GM18868 (cell line): ENCODE data around the gene ITPR2.
"Not testable (repeated sequence)": the region's sequence is repeated elsewhere in the genome, so short reads cannot be mapped to it uniquely, and the experiment has no call there.

ENCODE experiments used
- ATAC-seq: cut with Tn5 transposase; IDR thresholded peaks from one replicate; pipeline ENCODE4 v1.9.1; 2021; ENCODE audit warnings: mild to moderate bottlenecking, moderate library complexity; ENCODE audit not compliant: unreplicated experiment

Gene ITPR2

GRCh38 chr12:26331136-26331535, 501.9 kb downstream of the ITPR2 start:
- ATAC-seq = no peak

DNA sequence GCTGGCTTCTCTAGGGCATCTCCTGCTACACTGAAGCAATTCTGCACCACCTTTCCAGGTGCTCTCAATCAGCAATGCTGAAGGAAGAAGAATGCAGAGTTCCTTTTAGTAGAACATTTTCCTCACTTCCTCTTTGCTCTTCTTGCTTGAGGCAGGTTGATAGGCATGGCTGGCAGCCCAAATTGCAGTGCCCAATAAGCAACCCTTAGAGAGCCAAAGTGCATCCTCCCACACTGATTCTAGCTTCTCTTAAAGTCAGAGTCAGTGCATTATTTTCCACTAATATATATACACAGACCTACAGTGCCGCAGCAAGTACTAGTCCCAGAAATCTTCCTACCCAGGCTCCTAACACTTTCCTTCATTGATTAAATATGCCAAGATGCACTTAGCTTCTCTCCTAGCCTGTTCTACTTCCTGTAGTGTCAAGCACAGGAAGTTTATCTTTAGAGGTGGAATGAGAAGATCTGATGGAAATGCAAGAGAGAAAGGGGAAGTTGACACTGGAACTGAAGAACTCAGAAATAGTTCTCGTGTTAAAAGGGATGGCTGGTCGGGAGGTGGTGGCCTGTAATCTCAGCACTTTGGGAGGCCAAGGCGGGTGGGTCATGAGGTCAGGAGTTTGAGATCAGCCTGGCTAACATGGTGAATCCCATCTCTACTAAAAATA, 504.9 kb downstream of the ITPR2 start:
- ATAC-seq = peak; percentile 75

- no peak for ATAC-seq
These were observed 509.3 kb downstream of the ITPR2 start for GRCh38 chr12:26323673-26324072.

GRCh38 chr12:26319511-26319910, 513.5 kb downstream of the ITPR2 start:
- ATAC-seq = no peak

DNA sequence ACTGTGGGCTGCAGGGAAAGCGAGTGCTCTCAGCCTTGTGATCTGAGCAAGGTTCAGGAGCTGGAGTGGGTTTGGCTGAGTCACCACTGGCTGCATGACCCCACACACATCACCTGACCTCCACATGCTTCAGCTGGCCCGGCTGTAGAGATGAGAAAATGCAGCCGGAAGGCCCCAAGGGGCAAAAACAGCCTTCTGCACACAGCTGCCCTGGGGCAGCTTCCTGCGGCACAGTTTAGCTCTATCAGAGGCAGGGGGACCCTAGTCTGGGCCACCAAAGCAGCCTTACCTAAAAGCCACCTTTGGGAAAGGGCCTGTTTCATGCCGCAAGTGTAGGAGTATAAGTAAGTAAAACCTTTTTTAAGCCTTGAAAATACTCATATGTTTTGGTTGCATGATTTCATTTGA, 514.3 kb downstream of the ITPR2 start:
- ATAC-seq = peak; percentile 81

DNA sequence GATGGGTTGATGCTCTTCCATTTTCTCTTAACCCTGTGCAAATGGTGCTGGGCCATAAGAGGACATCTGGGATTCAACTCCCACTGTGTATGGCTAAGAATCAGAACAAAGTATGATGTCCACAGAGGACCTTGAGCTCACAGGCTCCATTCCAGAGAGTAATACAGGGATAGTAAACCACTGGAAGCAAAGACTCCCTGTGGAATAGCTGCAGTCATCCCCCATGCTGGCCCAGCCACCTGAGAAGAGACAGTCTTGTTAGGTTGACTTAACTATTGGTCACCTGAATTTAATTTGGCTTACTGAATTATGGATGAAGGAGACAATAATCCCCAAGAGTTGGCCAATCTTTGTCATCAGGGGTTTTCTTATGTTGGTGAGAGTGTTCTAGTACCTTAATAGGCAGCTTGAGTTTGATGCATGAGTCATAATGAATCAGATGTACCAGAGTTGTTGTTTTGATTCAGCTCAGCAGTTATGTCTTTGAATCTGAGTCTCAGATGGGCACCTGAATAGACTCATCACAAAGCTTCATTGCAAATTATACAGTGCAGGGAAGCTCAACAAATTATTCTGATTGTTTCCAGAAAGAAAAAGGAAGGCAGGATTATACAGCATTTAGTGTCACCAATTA, 514.9 kb downstream of the ITPR2 start:
- ATAC-seq = peak; percentile 75

- ATAC-seq = not testable (repeated sequence)
These were observed 518.9 kb downstream of the ITPR2 start for GRCh38 chr12:26314103-26314502.

GRCh38 chr12:26310489-26310888, 522.5 kb downstream of the ITPR2 start:
- not testable (repeated sequence) for ATAC-seq

DNA sequence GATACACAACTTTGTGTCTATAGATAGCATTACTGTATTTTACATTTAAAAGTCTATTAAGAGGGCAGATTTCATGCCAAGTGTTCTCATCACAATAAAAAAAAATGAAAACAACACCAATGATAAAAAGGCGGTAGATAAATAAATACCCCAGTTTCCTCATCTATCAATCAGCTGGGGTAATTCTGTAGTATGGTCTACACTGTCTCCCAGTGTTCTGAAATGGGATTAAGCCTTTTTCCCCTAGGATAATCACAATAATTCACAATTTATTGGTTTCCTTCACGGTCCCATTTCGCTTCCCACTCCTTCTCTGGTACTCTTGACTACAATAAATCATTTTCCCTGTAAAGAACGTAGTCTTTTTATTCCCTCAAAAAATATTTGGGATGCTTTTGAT, 523.4 kb downstream of the ITPR2 start:
- no peak for ATAC-seq

DNA sequence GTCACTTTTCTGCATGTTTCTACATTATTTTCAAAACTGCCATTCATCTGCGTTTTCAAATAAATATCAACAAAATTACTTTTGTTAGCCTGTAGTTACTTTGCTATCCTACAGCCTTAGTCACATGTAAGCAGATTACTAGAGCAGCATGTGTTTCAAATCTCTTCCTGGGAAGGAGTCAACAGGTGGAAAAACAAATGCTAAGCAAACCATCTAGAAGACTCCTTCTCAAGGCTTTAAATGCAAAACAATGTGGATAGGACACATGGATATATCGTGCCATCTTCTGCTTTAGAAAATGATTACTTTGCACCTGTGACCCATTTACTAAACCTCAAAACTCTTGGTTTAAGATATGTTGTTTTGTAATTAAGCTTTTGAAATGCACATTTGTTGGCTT, 528.7 kb downstream of the ITPR2 start:
- no peak for ATAC-seq

DNA sequence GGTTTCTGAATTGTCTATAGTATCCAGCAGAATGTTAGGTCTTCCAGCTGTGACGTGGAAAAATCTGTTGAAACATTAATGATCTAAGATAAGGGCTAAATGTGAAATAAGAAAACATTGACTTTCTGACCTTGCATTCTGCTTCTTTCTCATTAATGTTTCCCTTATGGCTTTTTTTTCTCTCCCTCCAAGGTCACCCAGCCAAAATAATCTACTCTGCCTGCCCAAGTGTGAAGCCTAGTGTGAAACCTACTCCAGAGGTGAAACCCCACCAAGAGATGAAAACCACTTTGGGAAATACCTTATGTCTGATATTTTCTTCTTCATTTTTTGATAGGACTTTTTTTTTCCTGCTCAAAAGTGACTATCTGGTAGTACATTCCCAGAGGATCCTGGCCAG, 529.6 kb downstream of the ITPR2 start:
- ATAC-seq = no peak

- no peak for ATAC-seq
These were observed 530.2 kb downstream of the ITPR2 start for GRCh38 chr12:26302776-26303175.

GRCh38 chr12:26299751-26300150, 533.2 kb downstream of the ITPR2 start:
- ATAC-seq = no peak

GRCh38 chr12:26298785-26299621, 534.0 kb downstream of the ITPR2 start:
- ATAC-seq = peak; percentile 98

- ATAC-seq = no peak
These were observed 535.5 kb downstream of the ITPR2 start for GRCh38 chr12:26297396-26298070.

- ATAC-seq = no peak
These were observed 538.0 kb downstream of the ITPR2 start for GRCh38 chr12:26295001-26295400.

DNA sequence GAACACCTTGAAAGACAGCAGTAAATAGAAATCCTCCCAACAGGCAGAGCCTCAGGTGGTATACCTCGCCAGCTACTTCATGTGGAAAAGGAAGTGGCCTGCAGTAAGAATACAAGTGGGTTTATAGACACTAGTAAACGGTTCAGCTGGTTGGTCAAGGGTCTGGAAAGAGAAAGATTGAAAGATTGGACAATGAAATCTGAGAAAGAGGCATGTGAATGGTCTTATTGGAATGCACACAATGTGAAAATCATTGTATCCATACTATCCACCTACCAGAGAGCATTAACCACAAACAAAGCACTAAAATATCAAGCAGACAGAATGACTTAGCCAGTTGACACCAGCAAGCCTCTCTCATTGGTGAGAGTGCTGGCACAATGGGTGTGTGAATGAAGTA, 539.4 kb downstream of the ITPR2 start:
- ATAC-seq = no peak

DNA sequence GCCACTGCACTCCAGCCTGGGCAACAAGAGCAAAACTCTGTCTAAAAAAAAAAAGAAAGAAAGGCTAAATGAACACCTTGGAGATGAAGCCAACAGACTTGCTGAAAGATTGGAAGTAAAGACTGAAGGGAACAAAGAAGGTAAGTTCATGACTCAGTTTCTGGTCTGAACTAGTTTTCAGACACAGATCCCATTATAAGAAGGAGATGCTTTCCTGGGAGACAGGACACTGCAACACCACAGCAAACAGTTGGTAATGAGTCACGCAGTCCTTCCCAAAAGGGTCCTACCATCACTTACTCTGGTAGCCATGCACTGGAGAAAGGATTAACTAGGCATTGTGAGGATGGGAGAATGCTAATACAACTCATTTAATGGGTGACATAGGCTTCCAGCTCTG, 540.4 kb downstream of the ITPR2 start:
- ATAC-seq = no peak

- ATAC-seq = no peak
These were observed 542.4 kb downstream of the ITPR2 start for GRCh38 chr12:26290565-26290964.

DNA sequence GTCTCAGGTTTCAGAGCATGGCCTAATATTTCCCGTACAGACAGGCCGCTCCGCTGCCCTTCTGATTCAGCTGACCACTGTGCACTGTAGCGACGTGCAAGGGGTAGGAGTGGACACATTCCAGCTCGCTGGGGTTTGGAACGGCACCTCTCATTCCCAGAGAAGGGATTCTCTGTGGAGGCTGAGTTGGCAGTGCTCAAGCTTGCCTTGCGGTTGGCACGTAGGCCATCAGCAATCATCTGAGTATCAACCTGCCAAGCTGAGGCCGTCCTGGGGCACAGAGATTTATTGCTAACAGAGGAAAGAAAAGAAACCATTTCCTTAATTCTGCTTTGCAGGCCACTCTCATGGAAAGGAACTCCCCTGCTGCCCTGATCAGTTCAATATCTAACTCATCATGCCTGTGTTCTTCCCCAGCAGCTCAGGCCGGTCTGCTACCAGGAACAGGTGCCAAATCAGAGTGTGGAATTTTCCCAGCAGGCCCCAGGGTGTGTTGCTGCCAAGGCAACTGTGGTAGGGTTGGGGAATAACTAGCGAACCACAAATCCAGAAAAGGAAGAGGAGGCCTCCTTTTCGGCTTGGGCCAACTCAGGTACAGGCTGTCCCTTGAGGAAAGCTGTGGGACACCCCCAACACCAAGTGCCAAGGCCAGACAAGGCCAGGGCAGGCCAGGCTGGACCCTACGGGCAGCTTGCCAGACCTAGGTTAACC, 545.2 kb downstream of the ITPR2 start:
- ATAC-seq = no peak
